Measurements from ENCODE around the gene GIMAP1.

- TF ChIP-seq, protein P1, sequence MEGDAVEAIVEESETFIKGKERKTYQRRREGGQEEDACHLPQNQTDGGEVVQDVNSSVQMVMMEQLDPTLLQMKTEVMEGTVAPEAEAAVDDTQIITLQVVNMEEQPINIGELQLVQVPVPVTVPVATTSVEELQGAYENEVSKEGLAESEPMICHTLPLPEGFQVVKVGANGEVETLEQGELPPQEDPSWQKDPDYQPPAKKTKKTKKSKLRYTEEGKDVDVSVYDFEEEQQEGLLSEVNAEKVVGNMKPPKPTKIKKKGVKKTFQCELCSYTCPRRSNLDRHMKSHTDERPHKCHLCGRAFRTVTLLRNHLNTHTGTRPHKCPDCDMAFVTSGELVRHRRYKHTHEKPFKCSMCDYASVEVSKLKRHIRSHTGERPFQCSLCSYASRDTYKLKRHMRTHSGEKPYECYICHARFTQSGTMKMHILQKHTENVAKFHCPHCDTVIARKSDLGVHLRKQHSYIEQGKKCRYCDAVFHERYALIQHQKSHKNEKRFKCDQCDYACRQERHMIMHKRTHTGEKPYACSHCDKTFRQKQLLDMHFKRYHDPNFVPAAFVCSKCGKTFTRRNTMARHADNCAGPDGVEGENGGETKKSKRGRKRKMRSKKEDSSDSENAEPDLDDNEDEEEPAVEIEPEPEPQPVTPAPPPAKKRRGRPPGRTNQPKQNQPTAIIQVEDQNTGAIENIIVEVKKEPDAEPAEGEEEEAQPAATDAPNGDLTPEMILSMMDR (IDR thresholded peaks at IDR 0.05; ENCODE audit: borderline replicate concordance, extremely low read depth, low read length, poor library complexity, severe bottlenecking) = peak; percentile 29
- TF ChIP-seq EZH2 (IDR thresholded peaks at IDR 0.05; ENCODE audit: borderline replicate concordance, low read depth, low read length, severe bottlenecking) = no peak
These were observed 1.1 kb upstream of the GIMAP1 start for GRCh38 chr7:150715293-150715692.
